Stomach (tissue), 9 donors: ENCODE measurements around the gene PDE6A. TPM values are rescaled to one million over a fixed set of nuclear protein-coding genes. Genes with fewer than 3 reads are reported as not detected.

Source experiments
- DNase-seq, 2 donors: peaks; one replicate each; pipeline versions ENCODE4 v3.0.0 to v3.0.0-alpha.2; 2013 to 2019
- H3K27ac ChIP-seq, 5 donors: fragments of 200-600 bp in 4 of 5; sonication (generic) in 4 of 5; one replicate each; pipeline ENCODE4 v1.5.1; 2013 to 2019; ENCODE audit warnings: mild to moderate bottlenecking in 1 of 5, moderate library complexity in 1 of 5
- H3K27me3 ChIP-seq, 3 donors: fragments of 200-600 bp; sonication (generic); one replicate each; pipeline ENCODE4 v1.5.1; 2017 to 2019; ENCODE audit warnings: mixed run types in 1 of 3
- H3K36me3 ChIP-seq, 4 donors: fragments of 200-600 bp; sonication (generic); 1 replicate in 3 of 4; 2 replicates in 1 of 4; pipeline ENCODE4 v1.5.1; 2016 to 2019
- H3K4me1 ChIP-seq, 4 donors: fragments of 200-600 bp; sonication (generic); one replicate each; pipeline ENCODE4 v1.5.1; 2016 to 2019
- H3K4me3 ChIP-seq, 4 donors: fragments of 200-600 bp; sonication (generic) in 3 of 4; one replicate each; pipeline ENCODE4 v1.5.1; 2016 to 2019; ENCODE audit warnings: mild to moderate bottlenecking in 1 of 4
- H3K9me3 ChIP-seq, 4 donors: fragments of 200-600 bp; sonication (generic); one replicate each; pipeline ENCODE4 v1.5.1; 2016 to 2019
- EP300 ChIP-seq: sonication (generic); formaldehyde crosslinking; IDR thresholded peaks from one replicate; pipeline ENCODE4 v1.6.1; 2017; ENCODE audit warnings: antibody characterized with exemption
- POLR2A ChIP-seq, 4 donors: fragments of 450-650 bp; IDR thresholded peaks; one replicate each; pipeline ENCODE4 v1.6.1; 2016; ENCODE audit warnings: antibody characterized with exemption in 4 of 4, control low read depth in 2 of 4, mild to moderate bottlenecking in 1 of 4, moderate library complexity in 1 of 4
- POLR2AphosphoS5 ChIP-seq, 3 donors: sonication (generic); formaldehyde crosslinking; IDR thresholded peaks; one replicate each; pipeline ENCODE4 v1.6.1; 2016; ENCODE audit warnings: antibody characterized with exemption in 3 of 3
- WGBS, 5 donors: extraction: QIAGEN DNeasy Blood & Tissue Kit in 3 of 5; methylation state at CpG; one replicate each; pipeline versions ENCODE4 v1.1.5 to v1.1.7; 2013 to 2018; 5-methylcytosine and 5-hydroxymethylcytosine counted together
- intact Hi-C: fragments of 100-400 bp; cut with DNase I; formaldehyde crosslinking; loops from one replicate; pipeline ENCODE4 v1.15.1; 2023; ENCODE audit warnings: low total_unique reads
- polyA plus RNA-seq, 3 donors: library from polyadenylated mRNA; stranded (reverse); fragments of 200-250 nt; gene quantifications; one replicate each; pipeline ENCODE4 v1.2.3, GENCODE V29; 2013
- total RNA-seq, 5 donors: library from RNA; depleted of rRNA; stranded (reverse); fragments of >200 nt; gene quantifications; one replicate each; pipeline versions ENCODE4 v1.1.0 to v1.2.3, GENCODE V29; 2014 to 2016
- TF ChIP-seq, protein P1 (sequence below), 7 experiments: fragments of 450-650 bp in 4 of 7; fragments of 200-600 bp in 3 of 7; sonication (generic) in 3 of 7; IDR thresholded peaks; one replicate each; pipeline ENCODE4 v1.5.1; 2016 to 2019; ENCODE audit warnings: antibody characterized with exemption in 7 of 7, control low read depth in 2 of 7, mild to moderate bottlenecking in 1 of 7
- donor health status: healthy with polysubstance abuse.
- donor health status: Bipolar disorder and iron deficiency.
- donor health status: healthy.

The PDE6A gene
- total and polyA plus RNA-seq, 8 donors: under 0.01 to 0.80 TPM; not detected in 6

DNA sequence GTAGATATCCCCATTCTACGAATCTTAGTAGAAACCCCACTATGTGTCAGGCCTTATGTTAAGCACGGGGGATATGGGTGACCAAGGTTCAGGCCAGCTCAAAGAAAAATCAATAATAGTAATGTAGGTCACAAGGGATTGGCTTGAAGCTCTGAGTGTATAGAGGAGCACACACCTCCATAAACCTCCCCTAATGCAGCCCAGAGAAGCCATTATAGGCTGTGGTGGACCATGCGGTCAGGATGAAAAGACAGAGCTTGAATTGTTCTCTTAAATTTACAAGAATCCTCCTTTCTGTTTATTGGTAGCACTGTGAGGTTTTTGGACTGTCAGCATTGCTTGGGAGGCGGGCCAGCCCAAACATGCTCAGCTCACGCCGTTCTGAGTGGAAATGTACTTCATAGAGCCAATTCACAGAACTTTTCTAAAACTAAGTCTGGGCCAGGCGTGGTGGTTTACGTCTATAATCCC is 9.1 kb downstream of the PDE6A start:
- peaks cover 0 to 10% (median 2%) of the 10 kb centered on the region in 4 donors for H3K4me1 ChIP-seq
- DNase-seq: no peak
- peaks cover 0 to 14% (median 0%) of the 10 kb centered on the region in 3 donors for H3K27me3 ChIP-seq
- H3K27ac ChIP-seq: no peak overlapping the region
- no peaks in the 10 kb centered on the region for H3K9me3 ChIP-seq
- H3K4me3 ChIP-seq: no peak overlapping the region
- 63 to 88% (median 78%) methylated on average over 8 of the region's 8 CpGs for whole genome bisulfite sequencing, 5 donors
- intact Hi-C loops: no loop called here
- H3K36me3 ChIP-seq: no peaks in the 10 kb centered on the region
- no peak for TF ChIP-seq EP300
- no peak for TF ChIP-seq POLR2A (IDR thresholded peaks at IDR 0.05)
- TF ChIP-seq POLR2AphosphoS5 (IDR thresholded peaks at IDR 0.05): no peak
- TF ChIP-seq, protein P1, sequence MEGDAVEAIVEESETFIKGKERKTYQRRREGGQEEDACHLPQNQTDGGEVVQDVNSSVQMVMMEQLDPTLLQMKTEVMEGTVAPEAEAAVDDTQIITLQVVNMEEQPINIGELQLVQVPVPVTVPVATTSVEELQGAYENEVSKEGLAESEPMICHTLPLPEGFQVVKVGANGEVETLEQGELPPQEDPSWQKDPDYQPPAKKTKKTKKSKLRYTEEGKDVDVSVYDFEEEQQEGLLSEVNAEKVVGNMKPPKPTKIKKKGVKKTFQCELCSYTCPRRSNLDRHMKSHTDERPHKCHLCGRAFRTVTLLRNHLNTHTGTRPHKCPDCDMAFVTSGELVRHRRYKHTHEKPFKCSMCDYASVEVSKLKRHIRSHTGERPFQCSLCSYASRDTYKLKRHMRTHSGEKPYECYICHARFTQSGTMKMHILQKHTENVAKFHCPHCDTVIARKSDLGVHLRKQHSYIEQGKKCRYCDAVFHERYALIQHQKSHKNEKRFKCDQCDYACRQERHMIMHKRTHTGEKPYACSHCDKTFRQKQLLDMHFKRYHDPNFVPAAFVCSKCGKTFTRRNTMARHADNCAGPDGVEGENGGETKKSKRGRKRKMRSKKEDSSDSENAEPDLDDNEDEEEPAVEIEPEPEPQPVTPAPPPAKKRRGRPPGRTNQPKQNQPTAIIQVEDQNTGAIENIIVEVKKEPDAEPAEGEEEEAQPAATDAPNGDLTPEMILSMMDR (IDR thresholded peaks at IDR 0.05): no peak

DNA sequence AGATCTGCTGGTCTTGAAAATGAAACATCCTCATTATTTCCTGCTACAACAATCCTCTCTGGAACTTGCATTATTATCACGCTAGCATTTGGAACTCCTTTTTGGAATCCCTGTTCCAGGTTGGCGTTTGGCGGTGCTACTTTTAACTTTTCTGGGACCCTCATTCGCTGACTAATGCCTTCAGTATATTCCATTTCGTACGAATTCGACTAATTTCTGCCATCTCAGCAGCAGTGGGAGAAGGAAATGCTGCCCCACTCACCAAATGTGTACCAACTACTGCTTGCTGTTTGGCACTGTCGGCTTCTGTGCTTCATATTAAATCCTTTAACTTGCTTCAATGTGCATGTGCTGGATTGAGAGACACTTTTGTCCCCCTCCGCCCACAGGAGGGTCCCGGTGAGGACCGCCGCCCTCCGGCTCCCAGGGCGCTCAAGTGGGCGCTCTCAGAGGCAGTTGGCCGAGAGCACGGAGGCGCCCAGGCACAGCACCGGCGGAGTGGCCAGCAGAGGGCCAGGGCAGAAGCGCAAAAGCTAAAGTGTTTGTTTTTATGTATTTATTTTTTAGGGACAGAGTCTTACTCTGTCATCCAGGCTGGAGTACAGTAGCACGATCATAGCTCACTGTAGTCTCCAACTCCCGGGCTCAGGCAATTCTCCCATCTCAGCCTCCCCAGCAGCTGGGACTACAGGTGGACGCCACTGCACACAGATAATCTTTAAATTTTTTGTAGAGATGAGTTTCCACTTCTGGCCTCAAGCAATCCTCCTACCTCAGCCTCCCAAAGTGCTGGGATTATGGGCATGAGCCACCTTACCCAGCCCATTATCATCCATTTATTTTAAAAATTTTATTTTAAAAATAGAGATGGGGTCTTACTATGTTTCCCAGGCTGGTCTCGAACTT is 11.9 kb downstream of the PDE6A start:
- intact Hi-C loops: no loop called here
- no peak overlapping the region for H3K27ac ChIP-seq
- peaks cover 0 to 14% (median 0%) of the 10 kb centered on the region in 3 donors for H3K27me3 ChIP-seq
- H3K4me1 ChIP-seq: peaks cover 0 to 7% (median 0%) of the 10 kb centered on the region in 4 donors
- H3K4me3 ChIP-seq: peak overlapping the region in 2 of 4 donors; percentile 19 to 31
- TF ChIP-seq POLR2AphosphoS5 (IDR thresholded peaks at IDR 0.05): no peak
- TF ChIP-seq, protein P1 (IDR thresholded peaks at IDR 0.05): peak in 2 of 7 experiments; percentile 23 to 30
- no peaks in the 10 kb centered on the region for H3K9me3 ChIP-seq
- WGBS, 5 donors: 56 to 76% (median 68%) methylated on average over 13 to 25 of the region's 25 CpGs
- peak; percentile 24 to 31 for DNase-seq
- H3K36me3 ChIP-seq: no peaks in the 10 kb centered on the region

DNA sequence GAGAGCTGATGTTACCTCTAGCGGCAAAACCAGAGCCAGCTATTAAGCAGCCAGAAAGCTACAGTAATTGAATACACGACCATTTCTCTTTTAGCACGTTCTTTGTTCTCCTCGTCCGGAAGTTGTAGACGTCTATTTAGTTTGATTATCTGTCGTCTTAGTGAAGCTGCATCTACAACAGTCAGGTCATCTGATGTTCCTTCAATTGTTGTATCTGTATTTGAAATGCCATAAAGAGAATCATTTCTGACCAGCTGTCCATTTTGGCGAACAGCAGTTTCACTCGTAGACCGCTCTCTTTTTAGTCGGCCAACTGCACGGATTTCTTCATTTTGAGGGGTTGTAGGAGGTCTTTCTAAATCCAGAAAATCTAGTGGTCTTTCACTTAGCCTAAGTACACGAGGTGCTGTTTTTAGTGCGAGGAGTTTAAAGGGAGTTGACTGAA is 12.6 kb downstream of the PDE6A start:
- Histone ChIP-seq H3K4me3 (peak overlapping the region in 2 of 4 donors; percentile 19 to 31), H3K27me3 (peaks cover 0 to 14% (median 0%) of the 10 kb centered on the region in 3 donors)

More for the DNA sequence above, 12.6 kb downstream of the PDE6A start:
- H3K4me1 ChIP-seq: peaks cover 0 to 7% (median 0%) of the 10 kb centered on the region in 4 donors
- no peak for DNase-seq
- no peaks in the 10 kb centered on the region for H3K36me3 ChIP-seq
- intact Hi-C loops: no loop called here
- 76 to 84% (median 79%) methylated on average over 14 of the region's 14 CpGs for WGBS, 5 donors
- H3K27ac ChIP-seq: no peak overlapping the region
- no peak for TF ChIP-seq EP300
- TF ChIP-seq, protein P1 (IDR thresholded peaks at IDR 0.05): no peak
- no peaks in the 10 kb centered on the region for H3K9me3 ChIP-seq
